ENCODE data around the gene LRRC26. TPM values are rescaled to one million over a fixed set of nuclear protein-coding genes. Genes with fewer than 3 reads are reported as not detected.

Gene LRRC26
- total RNA-seq, 2 experiments from 2014 or later: not detected

DNA sequence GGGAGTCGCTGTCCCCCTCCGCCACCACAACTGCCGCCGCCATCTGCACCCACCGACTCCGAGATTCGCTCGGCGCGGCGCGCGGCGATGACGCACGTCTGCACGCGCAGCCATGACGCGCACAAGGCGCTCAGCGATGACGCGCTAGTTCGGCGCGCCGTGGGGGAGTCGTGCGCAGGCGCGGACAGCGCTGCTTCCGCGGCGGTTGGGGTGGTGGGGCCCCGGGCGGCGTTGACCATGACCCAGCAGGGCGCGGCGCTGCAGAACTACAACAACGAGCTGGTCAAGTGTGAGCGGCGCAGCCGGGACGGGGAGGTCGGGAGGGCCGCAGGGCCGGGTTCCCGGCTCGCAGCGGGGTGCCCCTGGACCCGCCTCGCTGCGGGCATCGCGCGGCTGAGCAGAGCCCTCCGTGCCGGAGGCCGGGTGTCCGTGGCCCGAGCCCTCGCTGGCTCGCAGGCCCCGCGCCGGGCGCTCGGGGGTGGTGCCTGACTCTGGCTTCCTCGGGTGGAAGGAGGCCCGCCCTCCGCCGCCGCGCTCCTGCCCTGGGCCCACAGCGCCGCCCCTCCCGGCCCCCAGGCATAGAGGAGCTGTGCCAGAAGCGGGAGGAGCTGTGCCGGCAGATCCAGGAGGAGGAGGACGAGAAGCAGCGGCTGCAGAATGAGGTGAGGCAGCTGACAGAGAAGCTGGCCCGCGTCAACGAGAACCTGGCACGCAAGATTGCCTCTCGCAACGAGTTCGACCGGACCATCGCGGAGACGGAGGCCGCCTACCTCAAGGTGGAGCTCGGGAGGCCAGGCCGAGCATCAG, 18.8 kb upstream of the LRRC26 start, which contains the start of the genes ANAPC2 and SSNA1:
Gene ANAPC2 (minus strand): TSS at position 71 of the 807 bp plus-strand sequence. CDS start 28 bp downstream, at position 43.
Gene SSNA1 (plus strand): TSS at position 187 of the 807 bp plus-strand sequence. CDS start 51 bp downstream, at position 238.
- DNase-seq (peak; percentile 93), ATAC-seq (peak; percentile 81)
- peaks cover 12% of the 10 kb centered on the region for H3K36me3 Mint-ChIP-seq (ENCODE audit: low read depth)
- peak within 1 kb of the TSS; percentile 97 for H3K27ac Mint-ChIP-seq
- H3K27me3 Mint-ChIP-seq (ENCODE audit: low read depth): no peaks in the 10 kb centered on the region
- H3K4me3 Mint-ChIP-seq: peak within 1 kb of the TSS; percentile 97
- CTCF ChIA-PET: interaction anchor here (0.7 to 3.4 kb wide), 22 partner anchors 10 to 153 kb away, joined by 3 to 23 read pairs (median 4); partner anchors contain the start of genes CYSRT1, MAN1B1, RNF208 and RNF224
- H3K4me1 Mint-ChIP-seq (ENCODE audit: low read depth): peaks cover 42% of the 10 kb centered on the region
- POLR2A ChIA-PET: interaction anchor here (0.6 to 3.2 kb wide), 25 partner anchors 8 to 119 kb away, joined by 3 to 28 read pairs (median 4); partner anchors contain the start of genes CYSRT1, LRRC26, MAN1B1 and RNF208
- H3K9me3 Mint-ChIP-seq (ENCODE audit: insufficient read depth): no peaks in the 10 kb centered on the region

DNA sequence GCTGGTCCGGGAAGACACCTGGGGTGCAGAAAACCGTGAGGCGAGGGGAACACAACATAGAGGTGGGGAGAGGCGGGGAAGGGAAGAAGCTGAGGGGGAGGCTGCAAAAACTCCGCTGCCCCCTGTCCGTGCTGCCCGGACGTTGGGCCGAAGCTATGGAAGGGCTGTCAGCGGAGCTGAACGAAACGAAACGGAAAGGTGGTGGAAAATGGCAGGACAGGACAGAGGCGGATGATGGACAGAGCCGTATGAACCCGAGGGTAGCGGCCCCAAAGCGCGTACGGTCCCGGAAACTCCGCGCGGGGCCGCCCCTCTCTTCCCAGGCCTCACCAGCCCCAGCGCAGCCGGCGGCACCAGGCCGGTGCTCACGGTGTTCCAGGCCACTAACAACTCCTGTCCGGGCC, 18.2 kb upstream of the LRRC26 start:
- H3K36me3 Mint-ChIP-seq (ENCODE audit: low read depth): peaks cover 16% of the 10 kb centered on the region
- ATAC-seq: no peak
- POLR2A ChIA-PET: interaction anchor here (0.7 to 3.2 kb wide), 13 partner anchors 10 to 244 kb away, joined by 3 to 28 read pairs (median 4); partner anchors contain the start of genes CYSRT1, RNF208, SAPCD2 and TPRN

DNA sequence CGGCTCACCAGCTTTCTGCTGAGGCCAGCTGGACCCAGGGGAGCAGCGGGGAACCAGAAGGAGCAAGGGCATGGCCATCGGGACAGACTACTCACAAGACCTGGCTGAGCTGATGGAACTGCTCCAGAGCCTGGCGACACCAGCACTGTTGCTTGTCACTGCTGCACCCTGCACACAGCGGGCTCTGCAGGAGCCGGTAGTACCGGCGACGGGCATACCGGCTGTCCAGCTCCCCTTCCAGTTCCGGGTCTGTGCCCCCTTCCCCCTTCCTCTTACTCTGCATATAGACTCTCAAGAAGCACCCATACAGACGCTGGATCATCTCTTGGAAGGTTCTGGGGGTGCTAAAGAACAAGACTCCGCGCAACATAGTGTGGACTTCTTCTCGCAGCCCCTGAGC, 17.5 kb upstream of the LRRC26 start:
- no peak for DNase-seq
- Mint-ChIP-seq H3K4me3 (peak overlapping the region; percentile 90), H3K36me3 (ENCODE audit: low read depth) (peaks cover 16% of the 10 kb centered on the region), H3K9me3 (ENCODE audit: insufficient read depth) (no peaks in the 10 kb centered on the region), H3K4me1 (ENCODE audit: low read depth) (peaks cover 42% of the 10 kb centered on the region), H3K27ac (peak overlapping the region; percentile 96), H3K27me3 (ENCODE audit: low read depth) (no peaks in the 10 kb centered on the region)
- ChIA-PET POLR2A (interaction anchor here (0.7 to 3.2 kb wide), 12 partner anchors 11 to 243 kb away, joined by 3 to 28 read pairs (median 4); partner anchors contain the start of genes CYSRT1, RNF208, SAPCD2 and TPRN), CTCF (interaction anchor here (1.2 to 3.4 kb wide), 6 partner anchors 11 to 119 kb away, joined by 3 to 23 read pairs (median 4); partner anchors contain the start of genes CYSRT1 and RNF224)
- ATAC-seq: no peak

More for the DNA sequence above, 18.2 kb upstream of the LRRC26 start:
- H3K4me1 Mint-ChIP-seq (ENCODE audit: low read depth): peaks cover 42% of the 10 kb centered on the region
- H3K9me3 Mint-ChIP-seq (ENCODE audit: insufficient read depth): no peaks in the 10 kb centered on the region
- H3K4me3 Mint-ChIP-seq: peak overlapping the region; percentile 90
- CTCF ChIA-PET: interaction anchor here (1.2 to 3.4 kb wide), 12 partner anchors 10 to 120 kb away, joined by 3 to 23 read pairs (median 5); partner anchors contain the start of genes CYSRT1, RNF208, RNF224 and TPRN
- peak overlapping the region; percentile 96 for H3K27ac Mint-ChIP-seq
- H3K27me3 Mint-ChIP-seq (ENCODE audit: low read depth): no peaks in the 10 kb centered on the region
- DNase-seq: no peak

DNA sequence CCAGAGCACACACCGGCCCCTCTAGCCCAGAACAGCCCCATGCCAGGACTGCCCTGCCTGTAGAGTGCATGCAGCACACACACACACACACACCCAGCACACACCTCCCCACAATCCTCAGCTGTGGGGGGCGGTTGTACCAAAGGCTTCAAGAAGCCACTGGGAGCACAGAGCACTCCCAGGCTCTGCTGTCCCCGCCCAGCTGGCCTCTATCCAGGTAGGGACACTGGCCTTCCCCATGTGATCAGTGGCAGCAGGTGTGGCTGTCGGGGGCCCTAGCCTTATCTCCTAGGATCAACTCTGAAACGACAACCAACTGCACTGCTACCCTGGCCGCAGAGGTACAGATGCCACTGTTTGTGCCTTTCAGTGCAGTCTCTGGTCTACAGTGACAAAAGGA, 16.5 kb upstream of the LRRC26 start:
- POLR2A ChIA-PET: interaction anchor here (3.2 kb wide), 1 partner anchor 14 kb away, joined by 20 read pairs; the partner anchor contains the start of gene TPRN
- no peak for ATAC-seq

DNA sequence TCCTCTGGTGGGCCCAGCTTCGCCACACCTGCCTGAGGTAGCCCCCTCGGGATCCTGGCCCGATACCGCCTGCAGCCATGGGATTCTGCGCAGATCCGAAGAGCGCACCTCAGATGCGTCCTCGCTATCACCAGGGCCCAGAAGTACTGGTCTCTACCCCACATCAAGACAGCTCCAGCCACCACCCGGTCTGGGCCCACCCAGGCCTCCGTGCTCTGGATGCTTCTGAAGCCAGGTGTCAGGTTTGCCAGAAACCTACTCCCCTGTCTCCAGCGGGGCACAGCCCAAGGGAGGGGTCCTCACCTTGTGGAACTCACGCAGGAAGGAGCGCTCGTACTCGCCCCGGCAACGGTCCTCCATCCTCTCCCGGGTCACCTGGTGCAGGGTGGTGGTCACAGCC, 16.1 kb upstream of the LRRC26 start:
- ATAC-seq (no peak), DNase-seq (no peak)
- ChIA-PET POLR2A (no interaction called here), CTCF (no interaction called here)
- H3K4me1 Mint-ChIP-seq (ENCODE audit: low read depth): peaks cover 40% of the 10 kb centered on the region
- H3K36me3 Mint-ChIP-seq (ENCODE audit: low read depth): peaks cover 20% of the 10 kb centered on the region
- no peaks in the 10 kb centered on the region for H3K9me3 Mint-ChIP-seq (ENCODE audit: insufficient read depth)
- H3K27me3 Mint-ChIP-seq (ENCODE audit: low read depth): no peaks in the 10 kb centered on the region
- H3K4me3 Mint-ChIP-seq: no peak overlapping the region
- no peak overlapping the region for H3K27ac Mint-ChIP-seq

More for the DNA sequence above, 16.5 kb upstream of the LRRC26 start:
- Mint-ChIP-seq H3K4me3 (peak overlapping the region; percentile 90), H3K36me3 (ENCODE audit: low read depth) (peaks cover 20% of the 10 kb centered on the region), H3K27me3 (ENCODE audit: low read depth) (no peaks in the 10 kb centered on the region), H3K4me1 (ENCODE audit: low read depth) (peaks cover 42% of the 10 kb centered on the region), H3K27ac (peak overlapping the region; percentile 32), H3K9me3 (ENCODE audit: insufficient read depth) (no peaks in the 10 kb centered on the region)
- DNase-seq: no peak
- CTCF ChIA-PET: interaction anchor here (1.7 kb wide), 1 partner anchor 50 kb away, joined by 4 read pairs; no protein-coding TSS in a partner anchor

DNA sequence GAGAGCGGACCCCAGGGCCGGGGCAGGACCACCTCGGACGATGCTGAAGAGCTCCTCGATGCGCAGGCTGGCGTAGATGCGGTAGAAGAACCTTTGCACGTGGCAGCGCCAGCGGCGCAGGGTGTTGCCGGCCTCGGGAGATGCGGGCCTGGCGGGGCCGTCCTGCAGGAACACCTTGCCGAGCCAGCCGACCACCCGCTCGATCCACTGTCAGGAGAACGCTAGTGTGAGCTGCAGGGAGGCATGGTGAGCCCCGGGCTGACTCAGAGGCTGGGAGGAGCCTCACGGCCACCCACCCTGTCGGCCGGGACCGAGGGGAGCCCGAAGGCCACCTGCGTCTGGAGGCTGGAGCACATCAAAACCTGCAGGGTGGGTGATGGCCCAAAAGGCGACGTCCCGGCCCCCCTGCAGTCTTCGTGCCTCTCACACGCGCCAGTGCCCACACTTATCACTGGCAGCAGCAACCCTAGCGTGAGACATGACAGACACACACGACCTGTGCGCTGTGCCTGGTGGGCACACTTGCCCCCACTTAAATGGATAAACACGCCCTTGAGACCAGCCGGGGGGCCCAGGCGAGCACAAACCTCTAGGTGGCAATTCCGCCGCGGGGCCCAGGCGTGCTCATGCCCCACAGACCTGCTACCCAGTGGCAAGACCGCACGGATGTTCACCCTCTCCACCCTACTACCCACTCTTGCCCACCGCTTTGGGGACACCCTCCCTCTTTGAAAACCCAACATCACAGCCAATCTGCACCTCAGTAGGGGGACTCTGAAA, 15.2 kb upstream of the LRRC26 start:
- CTCF ChIA-PET: no interaction called here
- POLR2A ChIA-PET: no interaction called here

DNA sequence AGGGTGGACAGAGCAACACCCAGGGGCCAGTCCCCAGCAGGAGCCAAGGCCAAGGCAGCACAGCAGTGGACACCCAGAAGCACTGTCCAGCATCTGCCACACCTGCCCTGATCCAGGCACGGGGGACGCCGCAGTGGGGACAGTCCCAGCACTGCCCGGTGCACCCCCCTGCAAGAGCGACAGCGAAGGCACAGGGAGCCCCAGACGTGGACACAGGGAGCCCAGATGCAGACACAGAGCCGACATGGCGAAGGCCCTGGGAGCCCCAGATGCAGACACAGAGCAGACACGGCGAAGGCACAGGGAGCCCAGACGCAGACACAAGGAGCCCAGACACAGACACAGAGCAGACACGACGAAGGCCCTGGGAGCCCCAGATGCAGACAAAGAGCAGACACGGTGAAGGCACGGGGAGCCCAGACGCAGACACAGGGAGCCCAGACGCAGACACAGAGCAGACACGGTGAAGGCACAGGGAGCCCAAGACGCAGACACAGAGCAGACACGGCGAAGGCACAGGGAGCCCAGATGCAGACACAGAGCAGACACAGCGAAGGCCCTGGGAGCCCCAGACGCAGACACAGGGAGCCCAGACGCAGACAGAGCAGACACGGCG, 14.2 kb upstream of the LRRC26 start:
- Mint-ChIP-seq H3K36me3 (ENCODE audit: low read depth) (peaks cover 17% of the 10 kb centered on the region), H3K4me3 (no peak overlapping the region), H3K27me3 (ENCODE audit: low read depth) (no peaks in the 10 kb centered on the region), H3K4me1 (ENCODE audit: low read depth) (peaks cover 25% of the 10 kb centered on the region), H3K9me3 (ENCODE audit: insufficient read depth) (no peaks in the 10 kb centered on the region), H3K27ac (no peak overlapping the region)
- ChIA-PET CTCF (no interaction called here), POLR2A (interaction anchor here (0.6 kb wide), 1 partner anchor 860 kb away, joined by 3 read pairs; no protein-coding TSS in a partner anchor)
- DNase-seq (no peak), ATAC-seq (no peak)

More for the DNA sequence above, 15.2 kb upstream of the LRRC26 start:
- DNase-seq (no peak), ATAC-seq (no peak)
- H3K4me3 Mint-ChIP-seq: no peak overlapping the region
- H3K27me3 Mint-ChIP-seq (ENCODE audit: low read depth): no peaks in the 10 kb centered on the region
- no peaks in the 10 kb centered on the region for H3K9me3 Mint-ChIP-seq (ENCODE audit: insufficient read depth)
- H3K27ac Mint-ChIP-seq: no peak overlapping the region
- peaks cover 33% of the 10 kb centered on the region for H3K4me1 Mint-ChIP-seq (ENCODE audit: low read depth)
- H3K36me3 Mint-ChIP-seq (ENCODE audit: low read depth): peaks cover 20% of the 10 kb centered on the region

DNA sequence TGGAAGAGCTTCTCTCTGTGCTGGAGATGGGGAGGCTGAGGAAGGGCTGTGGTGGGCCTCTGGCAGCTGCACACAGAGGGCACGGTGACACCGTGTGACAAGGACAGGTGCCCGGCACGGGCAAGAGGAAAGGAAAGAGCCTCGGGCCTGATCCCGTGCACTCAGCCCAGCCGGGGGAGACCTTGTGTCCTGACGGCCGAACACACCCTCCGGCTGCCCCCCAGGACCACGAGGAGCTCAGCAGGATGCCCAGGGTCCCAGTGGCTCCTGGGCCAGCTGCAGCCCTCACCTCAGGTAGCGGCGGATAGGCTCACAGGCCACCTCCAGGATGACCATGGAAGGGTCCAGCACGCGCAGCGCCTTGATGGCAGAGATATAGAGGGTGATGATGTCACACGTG, 13.0 kb upstream of the LRRC26 start:
- no peak for DNase-seq
- H3K9me3 Mint-ChIP-seq (ENCODE audit: insufficient read depth): no peaks in the 10 kb centered on the region
- no peak overlapping the region for H3K27ac Mint-ChIP-seq
- ChIA-PET POLR2A (interaction anchor here (1.1 kb wide), 1 partner anchor 9 kb away, joined by 3 read pairs; no protein-coding TSS in a partner anchor), CTCF (no interaction called here)
- H3K27me3 Mint-ChIP-seq (ENCODE audit: low read depth): no peaks in the 10 kb centered on the region
- H3K4me1 Mint-ChIP-seq (ENCODE audit: low read depth): peaks cover 23% of the 10 kb centered on the region
- no peak overlapping the region for H3K4me3 Mint-ChIP-seq
- peaks cover 15% of the 10 kb centered on the region for H3K36me3 Mint-ChIP-seq (ENCODE audit: low read depth)
- no peak for ATAC-seq

DNA sequence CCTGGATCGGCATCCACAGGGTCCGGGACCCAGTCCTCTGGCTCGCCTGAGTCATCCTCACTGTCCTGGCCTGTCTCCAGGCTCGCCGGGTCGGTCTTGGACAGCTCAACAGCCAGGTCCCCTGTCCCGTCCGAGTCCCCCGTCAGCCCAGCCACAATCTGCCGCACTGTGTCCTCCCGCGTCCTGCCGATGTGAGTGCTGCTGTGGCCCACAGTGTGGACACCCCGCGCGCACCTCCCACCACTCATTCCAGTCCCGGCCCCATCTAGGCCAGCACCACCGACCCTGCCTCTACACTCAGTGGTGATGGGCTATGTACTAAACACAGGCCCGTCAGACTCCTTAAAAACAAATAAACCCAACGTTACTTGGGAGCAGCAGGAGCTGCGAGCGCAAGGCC, 11.8 kb upstream of the LRRC26 start:
- Mint-ChIP-seq H3K9me3 (ENCODE audit: insufficient read depth) (no peaks in the 10 kb centered on the region), H3K36me3 (ENCODE audit: low read depth) (peaks cover 16% of the 10 kb centered on the region), H3K27me3 (ENCODE audit: low read depth) (no peaks in the 10 kb centered on the region), H3K4me1 (ENCODE audit: low read depth) (peaks cover 11% of the 10 kb centered on the region), H3K4me3 (no peak overlapping the region), H3K27ac (no peak overlapping the region)
- ChIA-PET POLR2A (no interaction called here), CTCF (no interaction called here)
- DNase-seq (no peak), ATAC-seq (no peak)

DNA sequence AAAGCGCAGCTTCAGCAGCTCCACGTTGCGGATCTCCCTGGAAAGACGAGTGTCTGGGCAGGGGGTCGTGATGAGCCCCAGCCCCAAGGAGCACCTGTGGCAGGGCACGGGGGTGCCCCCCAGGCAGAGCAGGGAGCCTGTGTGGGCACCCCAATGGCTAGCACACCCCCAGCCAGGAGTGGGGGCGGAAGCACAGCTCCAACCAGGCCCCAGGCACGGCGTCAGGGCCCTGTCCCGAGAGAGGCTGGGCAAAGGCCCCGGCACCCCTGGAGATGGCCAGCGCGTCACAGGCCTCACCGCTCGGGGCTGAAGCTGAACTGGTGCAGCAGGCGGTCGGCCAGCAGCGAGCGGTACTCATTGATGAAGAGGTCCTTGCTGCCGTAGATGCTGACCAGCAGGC, 10.6 kb upstream of the LRRC26 start:
- CTCF ChIA-PET: no interaction called here
- peaks cover 16% of the 10 kb centered on the region for H3K36me3 Mint-ChIP-seq (ENCODE audit: low read depth)

DNA sequence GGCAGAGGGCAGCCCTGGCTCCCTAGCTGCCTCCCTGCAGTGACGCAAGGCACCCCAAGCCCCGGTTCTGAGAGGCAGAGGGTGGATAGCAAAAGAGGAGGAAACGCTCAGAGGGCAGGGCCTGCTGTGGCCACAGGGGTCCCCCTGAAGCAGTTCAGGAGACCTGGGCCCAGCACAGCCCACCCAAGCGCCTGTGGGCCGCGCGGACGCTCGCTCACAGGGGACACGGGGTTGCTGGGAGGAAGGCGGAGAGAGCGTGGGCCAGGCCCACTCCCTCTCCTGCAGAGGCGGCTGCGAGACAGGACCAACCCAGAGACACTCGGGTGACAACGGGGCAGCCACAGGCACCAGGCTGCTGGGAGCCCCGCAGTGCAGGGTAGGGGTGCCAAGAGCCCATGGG, 9.9 kb upstream of the LRRC26 start:
- no peak overlapping the region for H3K27ac Mint-ChIP-seq
- CTCF ChIA-PET: no interaction called here
- no peak overlapping the region for H3K4me3 Mint-ChIP-seq
- H3K27me3 Mint-ChIP-seq (ENCODE audit: low read depth): no peaks in the 10 kb centered on the region
- H3K36me3 Mint-ChIP-seq (ENCODE audit: low read depth): peaks cover 16% of the 10 kb centered on the region
- POLR2A ChIA-PET: no interaction called here
- DNase-seq: no peak
- no peak for ATAC-seq
- no peaks in the 10 kb centered on the region for H3K9me3 Mint-ChIP-seq (ENCODE audit: insufficient read depth)
- H3K4me1 Mint-ChIP-seq (ENCODE audit: low read depth): peaks cover 3% of the 10 kb centered on the region

More for the DNA sequence above, 10.6 kb upstream of the LRRC26 start:
- H3K4me3 Mint-ChIP-seq: no peak overlapping the region
- no peaks in the 10 kb centered on the region for H3K9me3 Mint-ChIP-seq (ENCODE audit: insufficient read depth)
- POLR2A ChIA-PET: interaction anchor here (0.8 kb wide), 1 partner anchor 9 kb away, joined by 3 read pairs; the partner anchor contains the start of gene SSNA1
- DNase-seq (no peak), ATAC-seq (no peak)
- H3K4me1 Mint-ChIP-seq (ENCODE audit: low read depth): peaks cover 3% of the 10 kb centered on the region
- H3K27ac Mint-ChIP-seq: no peak overlapping the region
- no peaks in the 10 kb centered on the region for H3K27me3 Mint-ChIP-seq (ENCODE audit: low read depth)

Data from activated CD8-positive, alpha-beta T cell treated with anti-CD3 and anti-CD28 coated beads, Interleukin-2, amount 10 ng/mL, durations not matched to agents 7 days and 5 days (primary cell).